HEK293 (cell line): ENCODE results near the gene AXL.

Experiments used
- AEBP2 ChIP-seq: fragments of 450-650 bp; formaldehyde crosslinking; IDR thresholded peaks from 2 replicates; pipeline ENCODE4 v1.5.1; 2016; ENCODE audit warnings: missing biosample characterization, missing genetic modification characterization, borderline replicate concordance
- FEZF1 ChIP-seq: fragments of 450-650 bp; formaldehyde crosslinking; IDR thresholded peaks from 2 replicates; pipeline ENCODE4 v1.5.1; 2016; ENCODE audit warnings: missing biosample characterization, missing genetic modification characterization
- GLI4 ChIP-seq: fragments of 450-650 bp; formaldehyde crosslinking; IDR thresholded peaks from 2 replicates; pipeline ENCODE4 v1.5.1; 2016; ENCODE audit warnings: missing biosample characterization, missing genetic modification characterization
- IKZF3 ChIP-seq: fragments of 450-650 bp; IDR thresholded peaks from 2 replicates; pipeline ENCODE4 v1.5.0; 2018; ENCODE audit warnings: missing biosample characterization, mild to moderate bottlenecking, missing genetic modification characterization, moderate library complexity
- KLF1 ChIP-seq: fragments of 450-650 bp; formaldehyde crosslinking; IDR thresholded peaks from 2 replicates; pipeline ENCODE4 v1.5.1; 2016; ENCODE audit warnings: missing biosample characterization, missing genetic modification characterization
- PBX3 ChIP-seq: sonication (generic); formaldehyde crosslinking; IDR thresholded peaks from 2 replicates; pipeline ENCODE4 v1.8.1; 2022; ENCODE audit warnings: mild to moderate bottlenecking, moderate library complexity, missing genetic modification reagents
- PRDM6 ChIP-seq: fragments of 450-650 bp; formaldehyde crosslinking; IDR thresholded peaks from 2 replicates; pipeline ENCODE4 v1.5.1; 2017; ENCODE audit warnings: missing biosample characterization, missing genetic modification characterization
- REST ChIP-seq: fragments of 450-650 bp; formaldehyde crosslinking; IDR thresholded peaks from 2 replicates; pipeline ENCODE4 v1.5.1; 2016; ENCODE audit warnings: missing biosample characterization, missing genetic modification characterization
- SCRT2 ChIP-seq: fragments of 450-650 bp; formaldehyde crosslinking; IDR thresholded peaks from 2 replicates; pipeline ENCODE4 v1.5.1; 2016; ENCODE audit warnings: missing biosample characterization, missing genetic modification characterization
- SETDB1 ChIP-seq: IDR thresholded peaks from one replicate; pipeline ENCODE4 v1.6.1; 2017; ENCODE audit warnings: mild to moderate bottlenecking, low read length, moderate library complexity, mixed read lengths; ENCODE audit not compliant: insufficient read length
- SP2 ChIP-seq: fragments of 450-650 bp; formaldehyde crosslinking; IDR thresholded peaks from 2 replicates; pipeline ENCODE4 v1.5.1; 2016; ENCODE audit warnings: missing biosample characterization, missing genetic modification characterization
- WT1 ChIP-seq: fragments of 450-650 bp; formaldehyde crosslinking; IDR thresholded peaks from 2 replicates; pipeline ENCODE4 v1.5.1; 2016; ENCODE audit warnings: missing biosample characterization, missing genetic modification characterization
- ZBTB26 ChIP-seq: fragments of 450-650 bp; formaldehyde crosslinking; optimal IDR thresholded peaks from 2 replicates; pipeline ENCODE3; 2016; ENCODE audit warnings: missing biosample characterization, mild to moderate bottlenecking, missing genetic modification characterization
- ZBTB6 ChIP-seq: fragments of 450-650 bp; formaldehyde crosslinking; IDR thresholded peaks from 2 replicates; pipeline ENCODE4 v1.5.1; 2017; ENCODE audit warnings: missing biosample characterization, missing genetic modification characterization
- ZEB2 ChIP-seq: fragments of 450-650 bp; formaldehyde crosslinking; IDR thresholded peaks from 2 replicates; pipeline ENCODE4 v1.5.1; 2016; ENCODE audit warnings: missing biosample characterization, missing genetic modification characterization
- ZNF112 ChIP-seq: fragments of 450-650 bp; formaldehyde crosslinking; IDR thresholded peaks from 2 replicates; pipeline ENCODE4 v1.5.0; 2017; ENCODE audit warnings: missing biosample characterization, missing genetic modification characterization
- ZNF16 ChIP-seq: fragments of 450-650 bp; formaldehyde crosslinking; IDR thresholded peaks from 2 replicates; pipeline ENCODE4 v1.5.1; 2016; ENCODE audit warnings: low read depth, missing biosample characterization, missing genetic modification characterization
- ZNF398 ChIP-seq: fragments of 450-650 bp; formaldehyde crosslinking; IDR thresholded peaks from 2 replicates; pipeline ENCODE4 v1.5.1; 2017; ENCODE audit warnings: missing biosample characterization, missing genetic modification characterization
- ZNF404 ChIP-seq: fragments of 450-650 bp; formaldehyde crosslinking; IDR thresholded peaks from 2 replicates; pipeline ENCODE4 v1.5.1; 2017; ENCODE audit warnings: missing biosample characterization, missing genetic modification characterization
- ZNF433 ChIP-seq: fragments of 450-650 bp; formaldehyde crosslinking; IDR thresholded peaks from 2 replicates; pipeline ENCODE4 v1.5.1; 2016; ENCODE audit warnings: missing biosample characterization, missing genetic modification characterization, low read depth
- ZNF549 ChIP-seq: fragments of 450-650 bp; IDR thresholded peaks from 2 replicates; pipeline ENCODE4 v1.5.1; 2018; ENCODE audit warnings: missing biosample characterization, missing genetic modification characterization, mild to moderate bottlenecking, inconsistent platforms, moderate library complexity
- ZNF555 ChIP-seq: fragments of 450-650 bp; formaldehyde crosslinking; conservative IDR thresholded peaks from 2 replicates; pipeline ENCODE4 v1.5.1; 2017; ENCODE audit warnings: missing biosample characterization, mild to moderate bottlenecking, missing genetic modification characterization, inconsistent platforms
- ZNF585B ChIP-seq: fragments of 450-650 bp; formaldehyde crosslinking; IDR thresholded peaks from 2 replicates; pipeline ENCODE4 v1.5.1; 2016; ENCODE audit warnings: missing biosample characterization, missing genetic modification characterization
- ZNF777 ChIP-seq: fragments of 450-650 bp; formaldehyde crosslinking; IDR thresholded peaks from 2 replicates; pipeline ENCODE4 v1.5.1; 2017; ENCODE audit warnings: missing biosample characterization, missing genetic modification characterization, borderline replicate concordance
- ZNF843 ChIP-seq: fragments of 450-650 bp; formaldehyde crosslinking; IDR thresholded peaks from 2 replicates; pipeline ENCODE4 v1.5.1; 2016; ENCODE audit warnings: missing biosample characterization, missing genetic modification characterization

Gene AXL

GRCh38 chr19:41263850-41264580 lies 45.0 kb downstream of the AXL start, which contains the start of gene HNRNPUL1 (continued):
- TF ChIP-seq ZNF433 (tag by site-specific recombination) (no peak), ZNF549 (tag by site-specific recombination) (no peak), KLF1 (tag by site-specific recombination) (peak; percentile 63; the same call in 1 of the 2 replicates), PBX3 (CRISPR knock-in tag) (no peak; the same call in 1 of the 2 replicates), ZBTB26 (tag by site-specific recombination) (peak; percentile 76), SP2 (tag by site-specific recombination) (peak; percentile 96), ZNF777 (peak; percentile 45; the same call in 1 of the 2 replicates), ZNF16 (no peak), REST (tag by site-specific recombination) (no peak; the same call in 1 of the 2 replicates), ZNF585B (tag by site-specific recombination) (no peak), GLI4 (0 out of 2 replicates have a peak, but pooled peaks have one; percentile 31), IKZF3 (tag by site-specific recombination) (peak; percentile 39; the same call in 1 of the 2 replicates), SETDB1 (no peak), ZNF555 (tag by site-specific recombination) (no peak), PRDM6 (tag by site-specific recombination) (no peak), ZNF843 (tag by site-specific recombination) (peak; percentile 28; the same call in 1 of the 2 replicates), ZNF112 (no peak), FEZF1 (0 out of 2 replicates have a peak, but pooled peaks have one; percentile 20), ZEB2 (no peak), AEBP2 (tag by site-specific recombination) (no peak), ZNF404 (tag by site-specific recombination) (no peak), ZNF398 (tag by site-specific recombination) (peak; percentile 84), ZBTB6 (tag by site-specific recombination) (no peak), SCRT2 (tag by site-specific recombination) (no peak), WT1 (tag by site-specific recombination) (peak; percentile 90)
